ENCODE measurements around the gene PLOD3. TPM values are rescaled to one million over a fixed set of nuclear protein-coding genes. Genes with fewer than 3 reads are reported as not detected.

Gene PLOD3
- total and polyA plus RNA-seq, 7 donors = 12.9 to 45.4 (median 19.1) TPM

DNA sequence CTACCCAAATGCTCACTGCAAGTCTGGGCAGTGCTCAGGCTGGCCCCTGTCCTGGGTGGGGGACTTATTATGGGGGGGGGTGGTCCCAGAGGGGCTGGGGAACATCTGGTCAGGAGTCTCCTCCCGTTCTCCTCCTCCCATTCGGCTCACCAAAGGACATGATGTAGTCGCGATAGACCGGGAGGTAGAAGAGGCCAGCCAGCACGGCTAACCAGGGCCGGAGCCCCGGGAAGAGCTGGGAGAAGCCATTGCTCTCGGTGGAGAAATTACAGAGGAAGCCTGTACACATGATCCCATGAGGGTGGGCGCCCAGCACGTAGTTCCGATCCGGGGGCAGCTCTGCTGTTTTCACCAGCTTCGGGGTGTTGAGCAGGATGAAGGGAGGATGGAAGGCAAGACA lies 18.9 kb downstream of the PLOD3 start:
- WGBS, 3 donors = 42 to 63% (median 57%) methylated on average over 14 of the region's 14 CpGs
- no peak overlapping the region for H3K27ac ChIP-seq
- intact Hi-C loops (cut with DNase I) = no loop called here
- H3K27me3 ChIP-seq (ENCODE audit: insufficient read depth in 3 of 3, low read length in 2 of 3) = peaks cover 0 to 66% (median 17%) of the 10 kb centered on the region in 3 donors
- H3K9me3 ChIP-seq = no peaks in the 10 kb centered on the region
- DNase-seq (no peak), ATAC-seq (no peak)
- no peak overlapping the region for H3K4me3 ChIP-seq
- TF ChIP-seq, protein P1, sequence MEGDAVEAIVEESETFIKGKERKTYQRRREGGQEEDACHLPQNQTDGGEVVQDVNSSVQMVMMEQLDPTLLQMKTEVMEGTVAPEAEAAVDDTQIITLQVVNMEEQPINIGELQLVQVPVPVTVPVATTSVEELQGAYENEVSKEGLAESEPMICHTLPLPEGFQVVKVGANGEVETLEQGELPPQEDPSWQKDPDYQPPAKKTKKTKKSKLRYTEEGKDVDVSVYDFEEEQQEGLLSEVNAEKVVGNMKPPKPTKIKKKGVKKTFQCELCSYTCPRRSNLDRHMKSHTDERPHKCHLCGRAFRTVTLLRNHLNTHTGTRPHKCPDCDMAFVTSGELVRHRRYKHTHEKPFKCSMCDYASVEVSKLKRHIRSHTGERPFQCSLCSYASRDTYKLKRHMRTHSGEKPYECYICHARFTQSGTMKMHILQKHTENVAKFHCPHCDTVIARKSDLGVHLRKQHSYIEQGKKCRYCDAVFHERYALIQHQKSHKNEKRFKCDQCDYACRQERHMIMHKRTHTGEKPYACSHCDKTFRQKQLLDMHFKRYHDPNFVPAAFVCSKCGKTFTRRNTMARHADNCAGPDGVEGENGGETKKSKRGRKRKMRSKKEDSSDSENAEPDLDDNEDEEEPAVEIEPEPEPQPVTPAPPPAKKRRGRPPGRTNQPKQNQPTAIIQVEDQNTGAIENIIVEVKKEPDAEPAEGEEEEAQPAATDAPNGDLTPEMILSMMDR (IDR thresholded peaks at IDR 0.05) = no peak
- peaks cover 6% of the 10 kb centered on the region for H3K4me1 ChIP-seq
- no peaks in the 10 kb centered on the region for H3K36me3 ChIP-seq (ENCODE audit: insufficient read depth in 1 of 2, low read depth in 1 of 2)

DNA sequence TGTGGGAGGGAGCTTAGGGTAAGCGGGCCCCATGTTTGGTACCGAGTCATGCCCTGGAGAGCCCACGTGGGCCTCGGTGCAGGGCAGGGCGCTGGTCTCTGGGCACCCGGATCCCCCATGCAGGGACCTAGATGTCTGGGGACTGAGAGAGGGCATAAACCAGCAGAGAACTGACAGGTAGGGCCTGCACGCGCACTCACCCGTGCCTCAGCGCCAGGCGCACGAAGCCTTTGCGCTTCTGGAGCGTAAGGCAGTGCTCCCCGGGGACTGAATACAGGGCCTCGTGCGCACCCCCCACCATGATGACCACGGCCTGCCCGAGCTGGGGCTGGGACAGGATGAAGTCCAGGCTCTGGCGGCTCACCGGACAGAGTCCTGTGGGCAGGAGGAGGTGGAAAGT lies 19.4 kb downstream of the PLOD3 start:
- Histone ChIP-seq H3K4me3 (no peak overlapping the region), H3K36me3 (ENCODE audit: insufficient read depth in 1 of 2, low read depth in 1 of 2) (no peaks in the 10 kb centered on the region), H3K27ac (no peak overlapping the region), H3K27me3 (ENCODE audit: insufficient read depth in 3 of 3, low read length in 2 of 3) (peaks cover 0 to 61% (median 14%) of the 10 kb centered on the region in 3 donors), H3K9me3 (no peaks in the 10 kb centered on the region), H3K4me1 (peaks cover 6% of the 10 kb centered on the region)
- WGBS, 3 donors = 68 to 70% (median 70%) methylated on average over 21 of the region's 21 CpGs
- intact Hi-C loops (cut with DNase I) = no loop called here
- TF ChIP-seq, protein P1 (IDR thresholded peaks at IDR 0.05) = no peak
- no peak for ATAC-seq
- no peak for DNase-seq

DNA sequence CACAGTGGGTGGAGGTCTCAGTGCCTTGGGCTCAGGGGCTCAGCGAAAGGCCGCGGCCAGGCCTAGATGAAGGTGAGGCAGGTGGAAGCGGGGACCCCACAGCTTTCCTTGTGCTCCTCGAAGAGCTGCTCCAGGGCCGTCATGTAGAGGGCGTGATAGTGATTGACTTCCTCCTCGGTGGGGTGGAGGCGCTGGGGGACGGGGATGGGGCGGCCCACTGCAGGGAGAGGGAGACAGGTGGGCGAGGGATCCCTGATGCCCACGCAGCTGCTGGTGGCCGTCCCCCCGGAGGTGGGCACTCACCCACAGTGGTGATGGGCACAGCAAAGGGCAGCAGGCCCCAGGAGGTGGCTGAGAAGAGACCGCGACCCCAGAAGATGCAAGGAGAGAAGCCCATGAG lies 21.5 kb downstream of the PLOD3 start:
- DNase-seq = no peak
- Histone ChIP-seq H3K36me3 (ENCODE audit: insufficient read depth in 1 of 2, low read depth in 1 of 2) (no peaks in the 10 kb centered on the region), H3K9me3 (no peaks in the 10 kb centered on the region), H3K27me3 (ENCODE audit: insufficient read depth in 3 of 3, low read length in 2 of 3) (peaks cover 0 to 41% (median 6%) of the 10 kb centered on the region in 3 donors), H3K27ac (no peak overlapping the region), H3K4me3 (no peak overlapping the region), H3K4me1 (no peaks in the 10 kb centered on the region)
- intact Hi-C loops (cut with DNase I) = no loop called here
- WGBS, 3 donors = 80 to 83% (median 83%) methylated on average over 15 to 17 of the region's 17 CpGs
- TF ChIP-seq, protein P1 (IDR thresholded peaks at IDR 0.05) = no peak
- no peak for ATAC-seq

DNA sequence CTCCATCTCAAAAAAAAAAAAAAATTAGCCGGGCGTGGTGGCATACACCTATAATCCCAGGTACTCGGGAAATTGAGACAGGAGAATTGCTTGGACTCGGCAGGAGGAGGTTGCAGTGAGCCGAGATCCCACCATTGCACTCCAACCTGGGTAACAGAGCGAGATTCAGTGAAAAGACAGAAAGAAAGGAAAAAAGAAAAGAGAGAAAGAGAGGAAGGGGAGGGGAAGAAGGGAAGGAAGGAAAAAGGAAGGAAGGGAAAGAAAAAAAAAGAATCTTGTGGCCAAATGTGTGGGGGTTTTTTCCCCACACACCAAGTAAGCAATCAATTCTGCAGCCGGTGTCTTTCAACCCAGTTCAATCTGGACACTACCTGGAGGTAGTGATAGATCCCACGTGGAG lies 28.3 kb downstream of the PLOD3 start:
- Histone ChIP-seq H3K4me1 (no peaks in the 10 kb centered on the region), H3K9me3 (no peaks in the 10 kb centered on the region), H3K27me3 (ENCODE audit: insufficient read depth in 3 of 3, low read length in 2 of 3) (peaks cover 0 to 32% (median 2%) of the 10 kb centered on the region in 3 donors), H3K4me3 (no peak overlapping the region), H3K27ac (no peak overlapping the region), H3K36me3 (ENCODE audit: insufficient read depth in 1 of 2, low read depth in 1 of 2) (no peaks in the 10 kb centered on the region)
- DNase-seq (no peak), ATAC-seq (no peak)
- intact Hi-C loops (cut with DNase I) = no loop called here
- WGBS, 3 donors = 72 to 81% (median 78%) methylated on average over 8 of the region's 8 CpGs
- TF ChIP-seq, protein P1 (IDR thresholded peaks at IDR 0.05) = no peak

DNA sequence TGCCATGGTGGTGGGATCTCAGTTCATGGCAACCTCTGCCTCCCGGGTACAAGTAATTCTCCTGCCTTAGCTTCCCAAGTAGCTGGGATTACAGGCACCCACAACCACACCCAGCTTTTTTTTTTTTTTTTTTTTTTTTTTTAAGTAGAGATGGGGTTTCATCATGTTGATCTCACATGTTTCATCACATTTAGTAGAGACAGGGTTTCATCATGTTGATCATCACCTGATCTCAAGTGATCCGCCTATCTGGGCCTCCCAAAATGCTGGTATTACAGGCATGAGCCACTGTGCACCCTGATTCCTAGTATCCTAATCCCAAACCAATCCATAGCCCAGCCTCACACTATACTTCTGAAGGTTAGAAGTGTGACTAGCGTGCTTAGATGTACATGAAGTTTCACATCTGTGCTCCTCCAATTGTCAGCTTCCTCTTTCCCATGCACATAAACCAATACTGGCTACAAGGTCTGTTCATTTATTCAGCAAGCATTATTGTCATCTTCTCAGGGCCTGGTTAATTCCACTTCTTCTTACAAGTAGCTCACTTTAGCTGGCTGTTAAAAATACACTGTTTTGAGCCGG lies 30.4 kb downstream of the PLOD3 start:
- TF ChIP-seq, protein P1 (IDR thresholded peaks at IDR 0.05) = no peak
- DNase-seq (no peak), ATAC-seq (no peak)
- Histone ChIP-seq H3K9me3 (no peaks in the 10 kb centered on the region), H3K4me1 (no peaks in the 10 kb centered on the region), H3K36me3 (ENCODE audit: insufficient read depth in 1 of 2, low read depth in 1 of 2) (no peaks in the 10 kb centered on the region), H3K4me3 (no peak overlapping the region), H3K27ac (no peak overlapping the region), H3K27me3 (ENCODE audit: insufficient read depth in 3 of 3, low read length in 2 of 3) (peaks cover 0 to 42% (median 2%) of the 10 kb centered on the region in 3 donors)
- intact Hi-C loops (cut with DNase I) = no loop called here
- 80 to 83% (median 82%) methylated on average over 4 of the region's 4 CpGs for WGBS, 3 donors
